HG03095 (cell line): ENCODE data around the gene TM4SF1.
"Not testable (repeated sequence)": the region's sequence is repeated elsewhere in the genome, so short reads cannot be mapped to it uniquely, and the experiment has no call there.

Source experiments
- ATAC-seq: cut with Tn5 transposase; IDR thresholded peaks from one replicate; pipeline ENCODE4 v1.9.1; 2021; ENCODE audit warnings: moderate library complexity; ENCODE audit not compliant: unreplicated experiment

The TM4SF1 gene

GRCh38 chr3:149352556-149352955 lies 24.9 kb downstream of the TM4SF1 start:
- ATAC-seq: peak; percentile 92

GRCh38 chr3:149343951-149344350 lies 33.5 kb downstream of the TM4SF1 start:
- ATAC-seq: no peak

- ATAC-seq: no peak
Measured at GRCh38 chr3:149342413-149343380, 34.8 kb downstream of the TM4SF1 start.

GRCh38 chr3:149340310-149340933 lies 37.0 kb downstream of the TM4SF1 start:
- ATAC-seq: no peak

GRCh38 chr3:149339931-149340309 lies 37.5 kb downstream of the TM4SF1 start:
- ATAC-seq: no peak

- ATAC-seq: not testable (repeated sequence)
Measured at GRCh38 chr3:149337486-149337885, 40.0 kb downstream of the TM4SF1 start.

GRCh38 chr3:149336925-149337324 lies 40.5 kb downstream of the TM4SF1 start:
- no peak for ATAC-seq

GRCh38 chr3:149333176-149333859 lies 44.1 kb downstream of the TM4SF1 start, which contains the start of gene TM4SF18:
Gene TM4SF18 (minus strand): TSS chr3:149333636. CDS start chr3:149333382, 254 bp downstream.
- ATAC-seq: no peak

GRCh38 chr3:149332771-149333170 lies 44.7 kb downstream of the TM4SF1 start:
- no peak for ATAC-seq

- ATAC-seq: no peak
Measured at GRCh38 chr3:149332227-149332765, 45.2 kb downstream of the TM4SF1 start.

GRCh38 chr3:149331396-149331795 lies 46.1 kb downstream of the TM4SF1 start:
- no peak for ATAC-seq

GRCh38 chr3:149330609-149331331 lies 46.7 kb downstream of the TM4SF1 start:
- no peak for ATAC-seq

- ATAC-seq: no peak
Measured at GRCh38 chr3:149327156-149327555, 50.3 kb downstream of the TM4SF1 start.

GRCh38 chr3:149325581-149325980 lies 51.9 kb downstream of the TM4SF1 start:
- no peak for ATAC-seq

GRCh38 chr3:149324332-149324731 lies 53.1 kb downstream of the TM4SF1 start:
- no peak for ATAC-seq

GRCh38 chr3:149321640-149322039 lies 55.8 kb downstream of the TM4SF1 start:
- no peak for ATAC-seq

- ATAC-seq: no peak
Measured at GRCh38 chr3:149321136-149321535, 56.3 kb downstream of the TM4SF1 start.

- no peak for ATAC-seq
Measured at GRCh38 chr3:149319750-149320149, 57.7 kb downstream of the TM4SF1 start.
